Neutrophil (primary cell): Measurements from ENCODE around the gene M6PR.
"Not testable (repeated sequence)": the region's sequence is repeated elsewhere in the genome, so short reads cannot be mapped to it uniquely, and the experiment has no call there.

Experiments used
- H3K27ac ChIP-seq: fragments of 200-600 bp; sonication (generic); 2 replicates; pipeline ENCODE4 v1.5.1; 2016; ENCODE audit warnings: mild to moderate bottlenecking, moderate library complexity
- H3K27me3 ChIP-seq: fragments of 200-600 bp; sonication (generic); 2 replicates; pipeline ENCODE4 v1.6.0; 2016; ENCODE audit warnings: mild to moderate bottlenecking
- H3K36me3 ChIP-seq: fragments of 200-600 bp; sonication (generic); 2 replicates; pipeline ENCODE4 v1.5.1; 2017
- H3K4me1 ChIP-seq, 2 experiments: fragments of 200-600 bp in 1 of 2; sonication (generic) in 1 of 2; 1 replicate in 1 of 2; 2 replicates in 1 of 2; pipeline versions ENCODE4 v1.5.1 to v1.6.1; 2013 to 2016; ENCODE audit warnings: low read depth in 1 of 2, low read length in 1 of 2, mild to moderate bottlenecking in 1 of 2, moderate library complexity in 1 of 2; ENCODE audit not compliant: control insufficient read depth in 1 of 2, insufficient read depth in 1 of 2
- H3K4me3 ChIP-seq, 2 experiments: fragments of 200-600 bp in 1 of 2; sonication (generic) in 1 of 2; 1 replicate in 1 of 2; 2 replicates in 1 of 2; pipeline ENCODE4 v1.5.1; 2013 to 2016; ENCODE audit warnings: low read depth in 1 of 2, low read length in 1 of 2, mild to moderate bottlenecking in 1 of 2, moderate library complexity in 1 of 2
- H3K9me3 ChIP-seq: fragments of 200-600 bp; sonication (generic); 2 replicates; pipeline ENCODE4 v1.5.1; 2016
- CTCF ChIP-seq: fragments of 200-600 bp; sonication (generic); IDR thresholded peaks from 2 replicates; pipeline ENCODE4 v1.5.1; 2016; ENCODE audit warnings: antibody characterized with exemption

The M6PR gene

GRCh38 chr12:8922544-8922943, 26.9 kb downstream of the M6PR start:
- no peak overlapping the region for H3K27ac ChIP-seq
- TF ChIP-seq CTCF = no peak
- no peaks in the 10 kb centered on the region for H3K36me3 ChIP-seq
- H3K4me1 ChIP-seq = no peaks in the 10 kb centered on the region
- no peaks in the 10 kb centered on the region for H3K9me3 ChIP-seq
- no peak overlapping the region for H3K4me3 ChIP-seq
- no peaks in the 10 kb centered on the region for H3K27me3 ChIP-seq

- H3K27me3 ChIP-seq = peaks cover 24% of the 10 kb centered on the region
- not testable (repeated sequence) for H3K9me3 ChIP-seq, H3K4me3 ChIP-seq, H3K36me3 ChIP-seq, H3K4me1 ChIP-seq, H3K27ac ChIP-seq
These were observed 29.8 kb downstream of the M6PR start for GRCh38 chr12:8919643-8920042.

GRCh38 chr12:8917751-8918150, 31.7 kb downstream of the M6PR start:
- TF ChIP-seq CTCF = no peak
- Histone ChIP-seq H3K4me1 (peaks cover 0 to 12% of the 10 kb centered on the region in 2 experiments), H3K36me3 (no peaks in the 10 kb centered on the region), H3K27me3 (peaks cover 41% of the 10 kb centered on the region), H3K9me3 (no peaks in the 10 kb centered on the region), H3K4me3 (no peak overlapping the region), H3K27ac (no peak overlapping the region)

- H3K27ac ChIP-seq = no peak overlapping the region
- no peaks in the 10 kb centered on the region for H3K36me3 ChIP-seq
- H3K4me3 ChIP-seq = no peak overlapping the region
- H3K27me3 ChIP-seq = peaks cover 47% of the 10 kb centered on the region
- H3K9me3 ChIP-seq = no peaks in the 10 kb centered on the region
- TF ChIP-seq CTCF = no peak
- H3K4me1 ChIP-seq = peaks cover 0 to 12% of the 10 kb centered on the region in 2 experiments
These were observed 32.4 kb downstream of the M6PR start for GRCh38 chr12:8917031-8917430.

- no peak overlapping the region for H3K4me3 ChIP-seq
- no peaks in the 10 kb centered on the region for H3K36me3 ChIP-seq
- peaks cover 47% of the 10 kb centered on the region for H3K27me3 ChIP-seq
- no peak overlapping the region for H3K27ac ChIP-seq
- H3K9me3 ChIP-seq = no peaks in the 10 kb centered on the region
- H3K4me1 ChIP-seq = peaks cover 0 to 12% of the 10 kb centered on the region in 2 experiments
- TF ChIP-seq CTCF = no peak
These were observed 33.3 kb downstream of the M6PR start for GRCh38 chr12:8916154-8916553.

- no peak overlapping the region for H3K27ac ChIP-seq
- no peaks in the 10 kb centered on the region for H3K36me3 ChIP-seq
- TF ChIP-seq CTCF = no peak
- H3K27me3 ChIP-seq = peaks cover 47% of the 10 kb centered on the region
- no peaks in the 10 kb centered on the region for H3K9me3 ChIP-seq
- peak overlapping the region; percentile 54 to 68 for H3K4me3 ChIP-seq
- H3K4me1 ChIP-seq = peaks cover 0 to 12% of the 10 kb centered on the region in 2 experiments
These were observed 34.5 kb downstream of the M6PR start for GRCh38 chr12:8914716-8915526.

GRCh38 chr12:8914033-8914715, 35.3 kb downstream of the M6PR start, which contains the start of gene PHC1:
TSS of gene PHC1 (plus strand) at chr12:8914509. CDS start at chr12:8917678, 3,169 bp downstream.
- Histone ChIP-seq H3K4me1 (peaks cover 0 to 12% of the 10 kb centered on the region in 2 experiments), H3K27me3 (peaks cover 47% of the 10 kb centered on the region), H3K4me3 (peak within 1 kb of the TSS; percentile 65 to 68)
- H3K27ac ChIP-seq, H3K36me3 ChIP-seq, H3K9me3 ChIP-seq: not testable (repeated sequence)
